ENCODE data around the gene CXCL11.

Gene CXCL11

GRCh38 chr4:76013540-76013939 is 22.3 kb downstream of the CXCL11 start:
- Histone ChIP-seq H3K9me2 (ENCODE audit: low read depth, low read length) (no peaks in the 10 kb centered on the region), H2AFZ (ENCODE audit: low read length) (no peak overlapping the region), H3K9me3 (ENCODE audit: low read length) (no peaks in the 10 kb centered on the region), H3K36me3 (ENCODE audit: insufficient read depth, low read length) (no peaks in the 10 kb centered on the region), H3F3A (ENCODE audit: insufficient read depth, low read length) (no peaks in the 10 kb centered on the region), H3K9ac (ENCODE audit: low read length) (no peak overlapping the region), H3K27ac (ENCODE audit: low read depth, low read length, poor library complexity, severe bottlenecking) (no peak overlapping the region), H3K4me3 (ENCODE audit: low read depth, low read length, poor library complexity, severe bottlenecking) (no peak overlapping the region), H3K27me3 (ENCODE audit: insufficient read depth, low read length) (no peaks in the 10 kb centered on the region), H3K4me1 (ENCODE audit: insufficient read depth, low read length, severe bottlenecking) (no peaks in the 10 kb centered on the region), H3K79me2 (ENCODE audit: insufficient read depth, low read length) (no peaks in the 10 kb centered on the region), H3K4me2 (ENCODE audit: low read length) (no peak overlapping the region), H4K20me1 (ENCODE audit: insufficient read depth, low read length) (no peaks in the 10 kb centered on the region)
- no peak for TF ChIP-seq CTCF (IDR thresholded peaks at IDR 0.05; ENCODE audit: low read length)
- no peak for TF ChIP-seq EZH2 (IDR thresholded peaks at IDR 0.05; ENCODE audit: borderline replicate concordance, low read length)

- Histone ChIP-seq H3K79me2 (ENCODE audit: insufficient read depth, low read length) (no peaks in the 10 kb centered on the region), H4K20me1 (ENCODE audit: insufficient read depth, low read length) (no peaks in the 10 kb centered on the region), H3F3A (ENCODE audit: insufficient read depth, low read length) (no peaks in the 10 kb centered on the region), H3K4me3 (ENCODE audit: low read depth, low read length, poor library complexity, severe bottlenecking) (no peak overlapping the region), H3K9ac (ENCODE audit: low read length) (no peak overlapping the region), H2AFZ (ENCODE audit: low read length) (no peak overlapping the region), H3K9me3 (ENCODE audit: low read length) (no peaks in the 10 kb centered on the region), H3K4me2 (ENCODE audit: low read length) (no peak overlapping the region), H3K9me2 (ENCODE audit: low read depth, low read length) (no peaks in the 10 kb centered on the region), H3K4me1 (ENCODE audit: insufficient read depth, low read length, severe bottlenecking) (no peaks in the 10 kb centered on the region), H3K36me3 (ENCODE audit: insufficient read depth, low read length) (no peaks in the 10 kb centered on the region), H3K27me3 (ENCODE audit: insufficient read depth, low read length) (no peaks in the 10 kb centered on the region), H3K27ac (ENCODE audit: low read depth, low read length, poor library complexity, severe bottlenecking) (no peak overlapping the region)
- TF ChIP-seq CTCF (IDR thresholded peaks at IDR 0.05; ENCODE audit: low read length) = no peak
- TF ChIP-seq EZH2 (IDR thresholded peaks at IDR 0.05; ENCODE audit: borderline replicate concordance, low read length) = no peak
These were observed 23.5 kb downstream of the CXCL11 start for GRCh38 chr4:76012388-76012801.

- Histone ChIP-seq H4K20me1 (ENCODE audit: insufficient read depth, low read length) (no peaks in the 10 kb centered on the region), H3K9ac (ENCODE audit: low read length) (no peak overlapping the region), H3K4me1 (ENCODE audit: insufficient read depth, low read length, severe bottlenecking) (no peaks in the 10 kb centered on the region), H3K27ac (ENCODE audit: low read depth, low read length, poor library complexity, severe bottlenecking) (no peak overlapping the region), H3K4me2 (ENCODE audit: low read length) (no peak overlapping the region), H3F3A (ENCODE audit: insufficient read depth, low read length) (no peaks in the 10 kb centered on the region), H3K9me2 (ENCODE audit: low read depth, low read length) (no peaks in the 10 kb centered on the region), H3K9me3 (ENCODE audit: low read length) (no peaks in the 10 kb centered on the region), H3K4me3 (ENCODE audit: low read depth, low read length, poor library complexity, severe bottlenecking) (no peak overlapping the region), H2AFZ (ENCODE audit: low read length) (no peak overlapping the region), H3K27me3 (ENCODE audit: insufficient read depth, low read length) (no peaks in the 10 kb centered on the region), H3K36me3 (ENCODE audit: insufficient read depth, low read length) (no peaks in the 10 kb centered on the region), H3K79me2 (ENCODE audit: insufficient read depth, low read length) (no peaks in the 10 kb centered on the region)
- TF ChIP-seq CTCF (IDR thresholded peaks at IDR 0.05; ENCODE audit: low read length) = no peak
- TF ChIP-seq EZH2 (IDR thresholded peaks at IDR 0.05; ENCODE audit: borderline replicate concordance, low read length) = no peak
These were observed 24.0 kb downstream of the CXCL11 start for GRCh38 chr4:76011700-76012387.

Data from OCI-LY1 (cell line).